ENCODE measurements around the gene SMCHD1.

SMCHD1 gene
- 767 to 1,177 reads per million in 2 donors for total RNA-seq

DNA sequence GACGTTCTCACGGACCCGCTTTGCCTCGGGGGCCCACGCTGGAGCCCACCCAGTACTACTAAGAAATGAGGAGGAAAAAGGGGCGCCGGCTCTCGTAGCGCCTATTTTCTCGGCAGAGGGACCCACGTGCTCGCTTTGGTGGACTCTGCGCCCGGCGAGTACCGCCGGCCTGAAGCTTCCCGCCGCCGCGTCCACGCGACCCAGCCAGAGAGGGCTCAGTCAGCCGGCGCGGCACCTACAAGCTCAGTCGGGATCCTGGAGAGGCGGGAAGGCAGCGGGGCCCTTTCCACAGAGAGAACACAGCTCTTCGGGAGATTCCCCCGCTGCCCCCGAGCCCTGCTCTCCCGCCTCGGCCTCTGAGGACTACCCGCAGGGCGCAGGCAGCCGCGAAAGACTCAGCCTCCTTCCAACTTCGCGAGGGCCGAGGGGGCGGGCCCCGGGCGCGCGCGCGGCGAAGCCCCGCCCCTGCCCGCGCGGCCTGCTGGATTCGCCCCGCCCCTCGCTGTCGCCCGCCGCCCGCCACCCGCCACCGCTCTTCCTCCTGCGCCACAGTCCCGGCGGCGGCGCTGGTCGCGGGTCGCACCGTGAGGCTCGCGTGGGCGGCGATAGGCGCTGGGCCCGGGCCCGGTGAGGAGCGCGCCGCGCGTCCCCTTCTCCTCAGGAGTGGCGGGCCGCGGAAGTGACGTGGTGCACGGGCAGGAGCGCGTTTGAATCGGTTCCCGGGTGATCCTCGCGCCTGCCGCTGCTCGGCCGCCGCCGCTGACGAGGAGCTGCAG lies at the start of gene SMCHD1:
SMCHD1 (plus strand) TSS at position 549 of the 776 bp plus-strand sequence. CDS start 350 bp downstream, outside the sequence.
- DNase-seq: peak; percentile 88

DNA sequence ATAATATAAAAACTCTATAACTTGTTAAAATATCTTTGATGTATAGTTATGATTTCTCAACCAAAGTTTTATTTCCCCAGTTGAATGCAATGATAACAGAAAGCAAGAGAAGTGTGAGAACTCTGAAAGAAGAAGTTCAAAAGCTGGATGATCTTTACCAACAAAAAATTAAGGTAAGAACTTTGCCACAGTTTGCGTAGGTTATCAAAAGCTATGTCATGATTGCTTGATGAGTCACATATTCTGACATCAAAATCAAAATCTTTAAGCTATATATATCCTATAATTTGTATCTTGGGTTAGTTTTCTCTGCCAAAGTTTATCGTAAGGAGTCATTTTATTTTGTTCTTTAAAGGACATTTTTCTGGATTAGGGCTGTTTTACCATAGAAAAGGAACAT lies 49.2 kb upstream of the SMCHD1 start:
- no peak for DNase-seq

DNA sequence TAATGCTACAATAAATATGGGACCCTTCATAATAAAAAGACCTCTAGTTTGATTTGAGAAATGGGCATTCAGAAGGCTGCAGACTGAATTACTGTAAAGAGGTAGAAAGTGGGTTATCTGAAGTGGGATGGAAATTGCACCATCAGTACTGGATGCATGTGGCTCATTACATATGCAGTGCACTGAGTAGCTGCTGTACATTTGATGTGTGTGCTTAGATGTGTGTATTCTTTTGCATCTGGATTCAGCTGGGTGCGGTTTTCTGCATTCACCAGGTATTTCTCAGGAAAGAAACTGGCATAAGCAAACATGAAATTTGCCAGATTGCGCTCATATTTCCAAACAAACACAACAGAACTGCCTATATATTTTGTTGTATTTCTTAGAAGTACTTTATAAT lies 45.9 kb upstream of the SMCHD1 start:
- no peak for DNase-seq

DNA sequence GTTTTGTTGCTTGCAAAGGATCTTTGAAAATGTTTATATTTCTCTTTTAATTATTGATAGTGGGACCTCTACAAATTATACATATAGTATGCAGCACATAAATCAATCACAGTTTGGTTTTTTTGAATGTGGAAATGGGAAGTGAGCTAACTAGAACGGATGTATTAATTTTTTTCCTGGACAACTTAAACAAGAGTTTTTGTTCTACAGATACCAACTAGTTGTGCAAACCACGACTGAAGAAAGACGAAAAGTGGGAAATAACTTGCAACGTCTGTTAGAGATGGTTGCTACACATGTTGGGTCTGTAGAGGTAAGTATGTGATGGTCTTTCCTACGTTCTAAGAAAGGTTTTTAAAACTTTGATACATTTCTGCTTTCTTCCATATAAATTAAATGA lies 45.0 kb upstream of the SMCHD1 start:
- DNase-seq: no peak

DNA sequence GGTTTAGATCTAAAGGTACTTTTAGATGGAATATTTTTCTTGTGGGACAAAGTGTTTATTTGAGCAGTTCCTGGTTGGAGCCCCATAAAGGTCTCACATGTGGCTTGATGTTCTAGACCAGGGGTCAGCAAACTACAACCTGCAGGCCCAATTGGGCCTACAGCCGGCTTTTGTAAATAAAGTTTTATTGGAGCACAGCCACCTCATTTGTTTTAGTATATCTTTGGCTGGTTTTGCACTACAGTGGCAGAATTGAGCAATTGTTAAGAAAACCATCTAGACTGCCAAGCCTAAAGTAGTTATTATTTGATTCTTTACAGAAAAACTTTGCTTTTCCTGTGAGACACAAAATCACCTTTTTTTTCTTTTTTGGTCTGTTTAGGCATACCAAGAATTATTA lies 42.5 kb upstream of the SMCHD1 start:
- DNase-seq: no peak

DNA sequence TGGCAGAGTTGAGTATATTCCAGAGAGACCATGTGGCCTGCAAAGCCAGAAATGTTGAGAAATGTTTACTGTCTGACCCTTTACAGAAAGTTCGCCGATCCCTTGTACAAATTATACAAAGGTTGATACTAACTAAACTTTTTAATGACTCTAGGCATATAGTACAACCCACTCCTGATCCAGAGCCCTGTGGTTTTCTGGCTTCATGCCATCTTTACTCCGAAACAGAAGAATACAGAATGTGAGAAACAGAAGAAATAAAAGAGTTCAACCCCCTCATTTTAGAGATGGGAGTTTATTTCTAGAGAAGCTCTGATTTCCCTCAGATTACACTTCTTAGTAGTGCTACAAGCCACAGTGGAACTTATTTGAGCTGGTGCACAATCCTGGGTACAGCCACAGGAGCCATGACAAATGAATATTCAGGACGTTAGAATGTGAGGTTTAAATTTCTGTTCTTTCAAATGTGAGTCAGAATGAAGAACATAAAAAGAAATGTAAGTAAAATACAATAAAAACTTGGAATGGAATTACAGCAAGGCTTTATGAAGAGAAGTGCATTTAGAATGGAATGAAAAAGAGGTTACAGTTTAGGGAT lies 38.0 kb upstream of the SMCHD1 start:
- no peak for DNase-seq

DNA sequence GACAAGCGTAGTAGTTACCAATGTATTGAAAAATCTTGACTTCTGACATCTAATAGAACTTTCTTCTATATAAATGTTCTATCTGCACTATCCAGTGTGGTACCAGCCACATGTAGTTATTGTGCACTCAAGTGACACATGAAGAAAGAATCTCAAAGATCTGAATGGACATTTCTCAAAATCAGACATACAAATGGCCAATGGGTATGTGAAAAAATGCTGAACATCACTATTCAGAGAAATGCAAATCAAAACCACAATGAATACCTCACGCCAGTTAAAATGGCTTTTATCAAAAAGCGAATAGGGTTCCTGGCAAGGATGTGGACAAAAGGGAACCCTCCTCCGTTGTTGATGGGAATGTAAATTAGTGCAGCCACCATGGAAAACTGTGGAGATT lies 37.5 kb upstream of the SMCHD1 start:
- DNase-seq: no peak

DNA sequence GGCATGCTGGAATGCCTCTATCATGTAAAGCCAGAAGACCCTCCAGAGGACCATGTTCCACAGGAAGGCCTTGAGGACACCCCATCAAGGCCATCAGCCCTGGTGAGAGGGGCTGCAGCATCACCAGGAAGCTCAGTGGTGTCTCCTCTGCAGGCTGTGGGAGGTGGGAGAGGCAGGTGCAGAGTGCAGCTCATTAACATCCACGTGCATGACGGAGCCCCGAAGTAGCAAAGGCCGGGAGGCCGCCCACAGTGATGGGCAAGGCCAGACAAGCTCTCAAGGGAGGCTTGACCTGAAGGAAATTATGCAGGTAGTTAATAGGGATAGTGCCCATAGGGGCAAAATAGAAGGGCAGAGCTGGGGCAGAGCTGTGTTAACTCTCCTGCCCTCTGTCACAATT lies 30.3 kb upstream of the SMCHD1 start:
- no peak for DNase-seq

DNA sequence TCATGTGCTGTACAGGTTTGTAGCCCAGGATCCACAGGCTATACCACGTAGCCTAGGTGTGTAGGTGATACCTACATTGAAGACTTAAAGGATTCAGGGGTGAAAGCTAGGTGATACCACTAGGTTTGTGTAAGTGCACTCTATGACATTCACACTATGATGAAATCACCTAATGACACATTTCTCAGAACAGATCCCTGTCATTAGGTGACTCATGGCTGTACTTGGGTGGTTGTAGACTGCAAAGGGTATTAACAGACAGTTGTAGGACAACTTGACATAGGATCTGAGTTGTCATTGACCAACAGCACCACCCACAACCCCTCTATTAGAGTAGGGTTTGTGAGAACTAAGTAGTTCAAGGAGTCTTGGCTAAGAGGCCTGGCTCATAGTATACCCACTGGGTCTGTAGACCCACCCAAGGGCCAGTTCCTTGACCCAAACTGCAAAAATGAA lies 27.7 kb upstream of the SMCHD1 start:
- DNase-seq: no peak

DNA sequence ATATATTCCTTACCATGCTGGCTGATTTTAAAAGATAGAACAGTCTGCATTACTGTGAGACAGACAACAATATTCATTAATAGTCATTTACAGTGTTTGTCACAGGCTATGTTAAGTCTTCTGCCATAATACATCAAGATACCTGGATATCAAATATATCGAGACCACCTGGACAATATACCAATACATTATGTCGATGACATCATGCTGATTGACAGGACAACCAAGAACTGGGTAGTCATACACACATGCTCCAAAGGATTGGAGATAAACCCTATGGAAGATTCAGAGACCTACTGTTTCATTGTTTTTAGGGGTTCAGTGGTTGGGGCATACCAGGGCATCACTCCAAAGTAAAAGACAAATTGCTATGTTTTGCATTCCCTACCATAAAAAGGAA lies 26.5 kb upstream of the SMCHD1 start:
- no peak for DNase-seq

DNA sequence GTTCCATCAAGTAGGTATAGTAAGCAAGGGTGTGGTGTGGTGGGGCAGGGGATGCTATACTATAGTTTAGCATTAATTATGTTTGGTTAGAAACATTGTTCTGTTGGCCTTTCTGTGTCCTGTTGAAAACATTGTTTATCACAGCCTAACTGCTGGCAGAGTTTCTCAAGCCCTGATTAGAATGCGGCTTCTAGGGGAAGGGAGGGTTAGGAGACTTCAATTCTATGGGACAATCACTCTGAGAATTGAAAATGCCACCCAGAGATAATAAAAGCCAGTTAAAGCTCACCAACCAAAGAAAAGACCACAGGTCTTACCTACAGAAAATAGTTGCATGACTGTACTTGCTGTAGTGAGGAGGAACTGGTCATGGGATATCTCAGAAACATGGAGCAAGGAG lies 19.9 kb upstream of the SMCHD1 start:
- no peak for DNase-seq

DNA sequence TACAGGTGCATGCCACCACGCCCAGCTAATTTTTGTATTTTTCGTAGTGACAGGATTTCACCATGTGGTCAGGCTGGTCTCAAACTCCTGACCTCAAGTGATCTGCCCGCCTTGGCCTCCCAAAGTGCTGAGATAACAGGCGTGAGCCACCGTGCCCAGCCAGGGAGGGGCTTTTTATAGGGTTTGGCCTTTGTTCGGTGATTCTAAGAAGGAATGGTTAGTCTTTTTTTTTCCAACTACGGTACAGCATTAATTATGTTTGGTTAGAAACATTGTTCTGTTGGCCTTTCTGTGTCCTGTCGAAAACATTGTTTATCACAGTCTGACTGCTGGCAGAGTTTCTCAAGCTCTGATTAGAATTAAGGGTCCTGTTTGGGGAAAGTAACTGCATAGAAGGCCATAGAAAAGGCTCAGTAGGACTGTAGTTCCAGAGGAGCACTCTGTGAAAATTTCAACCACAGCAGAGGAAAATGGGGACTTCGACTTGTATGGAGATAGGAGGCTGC lies 19.3 kb upstream of the SMCHD1 start:
- no peak for DNase-seq

DNA sequence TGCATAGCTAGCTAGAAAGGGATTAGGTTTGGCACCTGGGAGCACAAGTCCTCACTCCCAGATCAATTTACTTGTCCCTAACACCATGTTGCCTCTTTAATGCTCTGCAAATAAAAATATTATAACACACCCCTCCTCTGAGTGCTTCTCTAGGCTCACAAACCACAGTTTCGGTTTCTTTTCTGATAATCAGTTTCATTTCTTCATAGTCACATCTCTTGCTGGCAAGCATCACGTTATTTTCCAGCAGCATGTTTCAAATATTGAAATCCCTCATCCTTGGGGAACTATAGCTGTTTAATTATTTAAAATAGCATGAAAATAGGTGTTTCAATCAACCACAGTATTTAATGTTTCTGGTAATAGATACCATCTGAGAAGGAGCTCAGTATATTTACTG lies 13.9 kb upstream of the SMCHD1 start:
- no peak for DNase-seq

DNA sequence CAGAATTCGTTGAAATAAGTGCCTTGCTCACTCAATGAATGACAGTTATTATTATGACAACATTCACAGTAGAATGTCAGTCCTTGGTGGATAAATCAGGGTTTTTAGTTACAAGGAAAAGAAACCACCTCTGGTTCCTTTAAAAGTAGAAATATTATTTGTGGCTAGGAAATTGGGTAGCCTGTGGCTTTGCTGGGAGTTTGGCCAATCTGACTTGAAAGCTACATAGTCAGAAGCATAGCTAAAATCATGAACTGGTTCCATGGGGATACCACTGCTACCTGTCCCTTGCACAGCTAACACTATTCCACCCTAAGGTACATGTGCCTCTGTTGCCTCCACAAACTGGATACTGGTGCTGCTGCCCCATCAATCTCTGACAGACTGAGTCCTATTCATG lies 12.8 kb upstream of the SMCHD1 start:
- no peak for DNase-seq

DNA sequence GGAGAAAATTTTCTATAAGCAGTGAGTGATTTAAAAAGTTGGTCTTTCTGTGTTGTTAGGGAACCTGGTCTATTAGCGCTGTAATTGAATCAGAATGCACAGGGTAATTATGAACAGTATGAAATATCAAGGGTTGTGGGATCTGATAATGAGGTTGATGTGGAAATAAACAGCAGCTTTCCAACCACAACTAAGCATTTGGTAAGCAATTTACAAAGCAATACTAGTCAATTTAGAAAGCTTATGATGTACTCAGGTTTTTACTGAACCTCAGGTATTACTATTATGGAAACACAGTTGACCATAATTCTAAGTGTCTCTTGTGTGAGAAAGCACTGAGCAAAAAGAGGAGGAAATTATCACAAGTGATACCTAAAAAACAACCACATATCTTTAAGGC lies 11.0 kb upstream of the SMCHD1 start:
- no peak for DNase-seq

DNA sequence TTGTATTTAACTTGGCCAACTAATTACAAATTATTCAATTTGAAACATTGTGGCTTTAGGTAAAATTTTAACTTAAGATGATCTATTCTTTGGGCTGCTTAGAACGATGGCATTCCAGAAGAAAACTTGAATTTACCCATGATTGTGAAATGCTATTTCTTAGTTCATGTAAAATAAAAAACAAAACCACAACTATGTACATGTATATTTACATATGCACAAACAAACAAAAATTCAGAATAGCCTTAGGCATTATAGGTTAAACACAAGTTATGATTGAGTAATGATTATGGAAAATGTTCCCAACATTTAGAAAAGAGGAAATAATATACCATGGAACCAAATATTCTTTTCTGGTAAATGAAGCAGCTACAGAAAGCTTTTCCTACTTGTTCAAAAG lies 3.5 kb upstream of the SMCHD1 start:
- DNase-seq: no peak

DNA sequence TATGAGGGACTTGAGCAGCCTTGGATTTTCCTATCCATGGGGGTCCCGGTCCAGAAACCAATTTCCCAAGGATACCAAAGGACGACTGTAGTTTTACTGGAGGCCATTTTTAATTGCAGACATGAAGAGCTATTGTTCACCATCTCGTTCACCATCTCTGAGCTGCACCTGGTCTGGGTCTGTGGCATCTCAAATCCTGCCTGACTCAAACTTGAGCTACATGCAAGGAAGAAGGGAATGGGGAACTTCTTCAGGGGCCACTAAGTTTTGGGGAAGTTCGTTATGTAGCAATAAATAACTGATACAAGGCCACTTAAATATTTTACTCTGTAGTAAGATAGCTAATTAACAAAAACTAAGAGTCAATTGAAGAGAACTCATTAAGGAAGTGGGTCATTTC lies 2.1 kb upstream of the SMCHD1 start:
- DNase-seq: no peak

DNA sequence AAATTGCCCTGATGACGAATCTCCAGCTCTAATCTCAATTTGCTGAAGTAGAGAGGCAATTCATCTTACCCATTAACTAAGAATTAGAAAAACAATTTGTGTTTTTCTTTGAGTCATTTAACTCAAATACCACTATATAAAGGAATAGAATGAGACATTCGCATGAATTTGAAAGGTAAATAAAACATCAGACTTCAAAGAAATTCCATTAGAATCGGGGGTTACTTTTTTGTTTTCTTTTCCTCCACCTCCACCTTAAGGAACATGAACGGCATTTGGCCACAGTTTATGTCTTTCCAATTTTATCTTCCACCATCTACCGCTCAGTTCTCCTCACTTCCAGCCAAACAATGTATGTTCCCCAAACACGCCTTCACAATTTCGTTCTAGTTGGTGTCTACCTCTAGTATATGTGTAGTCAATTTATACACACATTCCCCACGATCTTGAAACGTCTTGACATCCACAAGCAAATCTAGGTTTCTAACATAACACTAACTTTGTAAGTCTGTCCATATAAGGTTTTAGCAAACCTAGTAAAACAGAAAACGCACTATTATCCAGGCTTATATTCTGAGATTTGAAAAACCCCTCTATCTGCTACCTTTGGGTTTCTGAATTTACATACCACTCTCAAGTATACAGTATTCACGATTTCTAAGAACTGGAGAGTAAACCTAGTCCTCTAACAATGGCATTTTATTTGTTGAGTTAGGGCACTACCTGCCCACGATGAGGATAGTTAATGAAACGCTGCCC lies 1.2 kb upstream of the SMCHD1 start:
- DNase-seq: no peak

DNA sequence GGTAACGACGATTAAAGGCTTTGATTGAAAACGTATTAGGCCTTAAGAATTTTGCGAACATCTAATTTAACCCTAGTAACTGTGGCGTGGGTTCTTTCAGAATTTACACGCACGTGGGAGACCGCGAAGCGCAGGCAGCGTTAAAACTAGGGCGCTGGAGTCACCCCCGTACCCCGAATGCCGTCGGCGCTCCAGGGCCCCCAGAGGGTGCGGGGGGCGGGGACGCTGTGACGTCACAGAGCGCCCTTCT lies 673 bp upstream of the SMCHD1 start:
- DNase-seq: peak; percentile 74

DNA sequence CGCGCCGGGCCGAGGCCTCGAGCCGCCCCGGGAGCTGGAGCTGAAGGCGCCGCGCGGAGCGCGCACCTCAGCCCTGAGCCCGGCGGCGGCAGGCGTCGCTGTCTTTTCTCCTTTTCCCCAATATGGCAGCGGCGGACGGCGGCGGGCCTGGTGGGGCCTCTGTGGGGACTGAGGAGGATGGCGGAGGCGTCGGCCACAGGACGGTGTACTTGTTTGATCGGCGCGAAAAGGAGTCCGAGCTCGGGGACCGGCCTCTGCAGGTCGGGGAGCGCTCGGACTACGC lies 369 bp downstream of the SMCHD1 start:
- DNase-seq: no peak

DNA sequence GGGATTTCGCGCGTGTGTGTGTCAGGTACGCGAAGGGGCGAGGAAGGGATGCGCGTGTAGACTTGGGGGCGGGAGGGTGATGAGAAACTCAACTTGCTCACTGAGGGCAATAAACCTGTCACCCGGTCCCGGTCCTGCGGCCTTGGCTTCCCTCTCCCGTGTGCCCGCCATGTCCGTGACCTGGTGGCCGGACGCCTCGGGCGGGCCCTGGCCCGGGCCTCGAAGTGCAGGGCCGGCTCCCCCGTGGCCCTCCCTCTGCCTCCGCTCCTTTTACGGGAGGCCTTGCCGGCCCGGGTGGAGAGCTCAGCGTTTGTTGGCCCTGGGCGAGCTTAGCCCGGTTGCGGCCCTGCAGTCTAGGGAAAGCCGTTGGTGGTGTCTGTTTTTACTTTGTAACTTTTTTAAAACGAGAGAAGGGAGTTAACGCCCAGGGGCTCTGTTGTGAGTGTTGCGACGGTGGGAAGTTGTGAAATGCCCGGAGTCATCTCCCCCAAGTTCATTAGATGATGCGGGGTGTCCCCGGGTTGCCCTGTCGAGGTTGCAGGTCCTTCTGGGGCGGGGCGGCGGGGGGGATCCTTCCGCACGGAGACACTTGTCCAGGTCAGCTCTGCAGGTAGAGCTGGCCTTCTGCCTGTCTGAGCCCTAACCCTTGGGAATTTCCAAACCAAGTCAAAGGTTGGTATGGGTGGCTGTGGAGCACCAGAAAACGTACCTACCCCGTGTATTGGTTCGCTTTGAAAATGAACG lies 883 bp downstream of the SMCHD1 start:
- DNase-seq: peak; percentile 36

DNA sequence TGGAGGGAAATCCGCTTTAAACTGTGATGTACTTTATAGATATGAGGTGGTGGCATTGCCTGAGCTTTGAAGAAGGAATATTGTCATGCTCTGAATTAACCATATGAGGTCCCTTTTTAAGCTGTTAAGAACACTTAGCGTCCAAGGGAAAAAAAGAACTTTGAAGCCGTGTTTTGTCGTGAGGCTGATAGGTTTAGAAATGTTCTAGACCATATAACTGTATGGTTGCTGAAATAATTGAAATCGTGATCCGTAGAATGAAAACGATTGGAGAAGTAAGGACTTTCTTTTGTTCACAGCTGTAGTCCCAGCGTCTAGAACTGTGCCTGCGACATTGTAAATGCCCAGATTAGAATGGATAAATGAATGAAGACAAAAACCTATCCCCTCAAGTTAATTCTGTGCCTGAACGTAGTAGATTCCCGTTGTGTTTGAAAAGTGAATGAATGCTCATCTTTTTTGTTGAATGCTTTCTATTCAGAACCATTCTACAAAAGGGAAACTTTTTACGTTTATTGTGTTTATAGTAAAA lies 1.5 kb downstream of the SMCHD1 start:
- no peak for DNase-seq

DNA sequence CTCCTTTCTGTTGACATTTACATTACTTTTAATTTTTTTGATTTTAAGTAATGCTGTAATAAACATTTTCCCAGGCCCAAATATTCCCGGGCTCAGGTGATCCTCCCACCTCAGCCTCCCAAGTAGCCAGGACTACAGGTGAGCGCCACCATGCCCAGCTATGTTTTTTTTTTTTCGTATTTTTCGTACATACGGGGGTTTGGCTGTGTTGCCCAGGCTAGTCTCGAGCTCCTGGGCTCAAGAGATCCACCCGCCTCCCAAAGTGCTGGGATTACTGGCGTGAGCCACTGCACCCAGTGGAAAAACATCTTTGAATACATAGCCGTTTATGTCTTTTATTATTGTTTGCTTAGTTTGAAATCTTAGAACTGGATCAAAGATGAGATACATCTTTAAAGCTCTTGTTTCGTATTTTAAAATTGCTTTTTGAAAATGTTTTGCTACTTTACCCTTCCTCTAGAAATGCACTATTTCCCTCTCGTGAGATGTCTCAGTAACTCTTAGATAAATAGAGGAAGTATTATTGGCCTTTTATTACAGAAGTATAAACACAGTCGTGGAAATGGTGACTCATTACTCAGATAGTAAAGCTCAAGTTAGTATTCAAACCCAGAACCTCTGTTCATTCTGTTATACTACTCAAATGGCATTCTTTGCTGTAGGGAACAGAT lies 2.4 kb downstream of the SMCHD1 start:
- DNase-seq: no peak

Data from activated gamma-delta T cell (primary cell).